Stimulated activated CD8-positive, alpha-beta memory T cell treated with anti-CD3 and anti-CD28 coated beads, Interleukin-2, amount 100 ng/mL, for 1 hour (primary cell): Measurements from ENCODE around the gene KIF3C.
A peak's percentile ranks its signal among the peaks of the same experiment; 100 is the strongest.
"Not testable (repeated sequence)": the region's sequence is repeated elsewhere in the genome, so short reads cannot be mapped to it uniquely, and the experiment has no call there.

Source experiments
- DNase-seq, 2 donors: peaks; one replicate each; pipeline ENCODE4 v3.0.0-alpha.2; 2020; ENCODE audit warnings: low read depth in 2 of 2

KIF3C gene

DNA sequence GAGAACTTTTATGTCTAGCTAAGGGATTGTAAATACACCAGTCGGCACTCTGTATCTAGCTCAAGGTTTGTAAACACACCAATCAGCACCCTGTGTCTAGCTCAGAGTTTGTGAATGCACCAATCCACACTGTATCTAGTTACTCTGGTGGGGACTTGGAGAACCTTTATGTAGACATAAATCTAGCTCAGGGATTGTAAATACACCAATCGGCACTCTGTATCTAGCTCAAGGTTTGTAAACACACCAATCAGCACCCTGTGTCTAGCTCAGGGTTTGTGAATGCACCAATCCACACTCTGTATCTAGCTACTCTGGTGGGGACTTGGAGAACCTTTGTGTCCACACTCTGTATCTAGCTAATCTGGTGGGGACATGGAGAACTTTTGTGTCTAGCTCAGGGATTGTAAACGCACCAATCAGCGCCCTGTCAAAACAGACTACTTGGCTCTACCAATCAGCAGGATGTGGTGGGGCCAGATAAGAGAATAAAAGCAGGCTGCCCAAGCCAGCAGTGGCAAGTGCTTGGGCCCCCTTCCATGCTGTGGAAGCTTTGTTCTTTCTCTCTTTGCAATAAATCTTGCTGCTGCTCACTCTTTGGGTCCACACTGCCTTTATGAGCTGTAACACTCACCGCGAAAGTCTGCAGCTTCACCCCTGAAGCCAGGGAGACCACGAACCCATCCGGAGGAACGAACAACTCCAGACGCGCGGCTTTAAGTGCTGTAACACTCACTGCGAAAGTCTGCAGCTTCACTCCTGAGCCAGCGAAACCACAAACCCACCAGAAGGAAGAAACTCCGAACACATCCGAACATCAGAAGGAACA lies 66.1 kb downstream of the KIF3C start:
- DNase-seq: peak; percentile 7 to 10

DNA sequence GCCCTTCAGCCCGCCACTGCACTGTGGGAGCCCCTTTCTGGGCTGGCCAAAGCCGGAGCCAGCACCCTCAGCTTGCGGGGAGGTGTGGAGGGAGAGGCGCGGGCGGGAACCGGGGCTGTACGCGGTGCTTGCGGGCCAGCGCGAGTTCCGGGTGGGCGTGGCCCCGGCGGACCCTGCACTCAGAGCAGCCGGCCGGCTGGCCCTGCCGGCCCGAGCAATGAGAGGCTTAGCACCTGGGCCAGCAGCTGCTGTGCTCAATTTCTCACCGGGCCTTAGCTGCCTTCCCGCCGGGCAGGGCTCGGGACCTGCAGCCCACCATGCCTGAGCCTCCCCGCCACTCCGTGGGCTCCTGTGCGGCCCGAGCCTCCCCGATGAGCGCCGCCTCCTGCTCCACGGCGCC lies 66.9 kb downstream of the KIF3C start:
- DNase-seq: not testable (repeated sequence)

- DNase-seq: not testable (repeated sequence)
These were observed 68.7 kb downstream of the KIF3C start for GRCh38 chr2:25913696-25913973.

- no peak for DNase-seq
These were observed 69.2 kb downstream of the KIF3C start for GRCh38 chr2:25912851-25913695.

DNA sequence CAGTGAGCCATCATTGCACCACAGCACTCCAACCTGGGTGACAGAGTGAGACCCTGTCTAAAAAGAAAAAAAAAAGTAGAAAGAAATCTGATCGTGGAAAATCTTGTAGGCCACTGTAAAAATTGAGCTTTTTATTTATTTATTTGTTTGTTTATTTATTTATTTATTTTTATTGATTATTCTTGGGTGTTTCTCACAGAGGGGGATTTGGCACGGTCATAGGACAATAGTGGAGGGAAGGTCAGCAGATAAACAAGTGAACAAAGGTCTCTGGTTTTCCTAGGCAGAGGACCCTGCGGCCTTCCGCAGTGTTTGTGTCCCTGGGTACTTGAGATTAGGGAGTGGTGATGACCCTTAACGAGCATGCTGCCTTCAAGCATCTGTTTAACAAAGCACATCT lies 72.7 kb downstream of the KIF3C start:
- DNase-seq: not testable (repeated sequence)

DNA sequence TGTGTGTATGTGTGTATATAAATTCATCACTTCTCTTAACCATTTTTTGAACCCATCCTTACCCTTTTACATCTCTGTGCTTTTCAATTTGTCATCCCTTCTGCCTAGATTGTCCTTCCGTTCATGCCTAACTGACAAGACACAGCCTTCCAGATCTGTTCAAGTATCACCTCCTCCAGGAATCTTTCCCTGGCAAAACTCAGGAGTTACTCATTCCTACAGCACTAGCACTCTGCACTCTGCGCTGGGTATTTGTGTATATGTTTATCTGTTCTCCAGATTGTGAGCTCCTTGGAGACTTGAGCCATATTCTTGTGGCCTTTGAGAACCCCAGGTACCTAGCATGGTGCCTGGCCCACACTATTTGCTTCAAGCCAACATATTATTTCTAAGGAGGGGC lies 77.2 kb downstream of the KIF3C start:
- no peak for DNase-seq

DNA sequence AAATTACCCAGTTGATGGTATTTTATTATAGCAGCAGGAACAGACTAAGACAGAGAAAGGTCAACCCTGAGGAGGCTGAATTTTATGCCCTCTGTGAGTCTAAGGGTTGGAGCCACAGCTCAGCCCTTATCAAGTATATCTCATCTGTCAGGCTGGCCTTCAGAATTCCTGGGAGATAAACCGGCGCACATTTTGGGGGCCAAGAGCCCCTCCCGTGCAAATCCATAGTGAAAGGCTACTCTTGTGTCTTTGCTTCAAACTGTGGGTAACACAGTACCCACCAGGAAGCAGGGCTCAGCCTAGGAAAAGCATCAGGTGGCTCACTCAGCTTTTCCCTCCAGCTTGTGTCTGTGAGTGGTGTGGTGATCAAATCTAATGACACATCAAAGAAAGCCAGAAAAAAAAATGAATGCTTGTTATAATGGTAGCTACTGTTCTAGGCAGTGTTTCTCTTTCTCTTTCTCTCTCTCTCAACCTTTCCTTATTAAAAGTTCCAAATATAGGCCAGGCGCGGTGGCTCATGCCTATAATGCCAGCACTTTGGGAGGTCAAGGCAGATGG lies 79.0 kb downstream of the KIF3C start:
- no peak for DNase-seq

DNA sequence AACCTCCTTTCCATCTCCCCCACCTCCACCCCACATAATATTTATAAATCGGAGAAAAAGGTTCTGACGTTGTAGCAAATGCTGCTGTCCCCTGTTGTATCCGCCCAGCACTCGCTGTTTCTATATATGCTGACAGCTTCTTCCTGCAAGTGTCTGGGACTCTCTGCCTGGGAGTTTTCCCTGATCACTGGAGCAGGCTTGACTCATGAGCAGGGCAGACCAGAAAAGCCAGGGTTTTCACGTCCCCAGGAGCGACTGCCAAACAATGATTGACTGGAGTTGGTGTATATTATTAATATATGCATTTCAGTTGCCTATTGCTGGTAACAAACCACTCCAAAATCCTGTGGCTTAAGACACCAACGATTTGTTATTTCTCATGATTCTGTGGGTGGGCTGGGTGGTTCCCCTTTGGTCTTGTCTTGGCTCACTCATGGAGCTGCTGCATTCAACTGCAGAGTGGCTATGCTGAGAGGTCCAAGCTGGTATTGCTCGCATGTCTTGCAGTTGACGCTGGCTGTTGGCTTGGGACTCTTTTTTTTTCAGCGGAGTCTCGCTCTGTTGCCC lies 82.8 kb downstream of the KIF3C start:
- DNase-seq: no peak

- no peak for DNase-seq
These were observed 84.8 kb downstream of the KIF3C start for GRCh38 chr2:25897506-25897905.

DNA sequence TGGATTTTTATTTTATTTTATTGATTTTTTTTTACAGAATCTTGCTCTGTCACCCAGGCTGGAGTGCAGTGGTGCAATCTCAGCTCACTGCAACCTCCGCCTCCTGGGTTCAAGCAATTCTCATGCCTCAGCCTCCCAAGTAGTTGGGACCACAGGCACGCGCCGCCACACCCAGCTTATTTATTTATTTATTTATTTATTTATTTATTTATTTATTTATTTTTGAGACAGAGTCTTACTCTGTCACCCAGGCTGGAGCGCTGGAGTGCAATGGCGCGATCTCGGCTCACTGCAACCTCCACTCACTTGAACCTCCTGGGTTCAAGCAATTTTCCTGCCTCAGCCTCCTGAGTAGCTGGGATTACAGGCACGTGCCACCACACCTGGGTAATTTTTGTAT lies 86.0 kb downstream of the KIF3C start:
- DNase-seq: not testable (repeated sequence)

DNA sequence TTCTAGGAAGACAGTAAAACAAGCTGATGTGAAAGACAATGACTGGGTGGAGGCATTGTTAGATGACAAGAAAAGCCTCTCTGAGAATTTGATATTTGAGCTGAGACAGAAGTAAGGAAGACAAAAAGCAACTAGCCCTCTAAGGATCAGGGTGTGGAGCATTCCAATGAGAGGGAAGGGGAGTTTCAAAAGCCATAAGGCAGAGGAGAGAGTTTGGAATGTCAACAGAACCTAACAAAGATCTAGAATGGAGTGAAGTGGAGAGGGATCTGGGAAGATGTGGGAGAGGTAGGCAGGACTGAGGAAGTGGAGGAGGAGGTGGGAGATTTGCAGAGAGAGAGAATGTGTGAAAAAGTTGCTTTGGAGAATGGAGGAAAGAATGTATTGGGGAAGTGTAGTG lies 86.7 kb downstream of the KIF3C start:
- DNase-seq: no peak

DNA sequence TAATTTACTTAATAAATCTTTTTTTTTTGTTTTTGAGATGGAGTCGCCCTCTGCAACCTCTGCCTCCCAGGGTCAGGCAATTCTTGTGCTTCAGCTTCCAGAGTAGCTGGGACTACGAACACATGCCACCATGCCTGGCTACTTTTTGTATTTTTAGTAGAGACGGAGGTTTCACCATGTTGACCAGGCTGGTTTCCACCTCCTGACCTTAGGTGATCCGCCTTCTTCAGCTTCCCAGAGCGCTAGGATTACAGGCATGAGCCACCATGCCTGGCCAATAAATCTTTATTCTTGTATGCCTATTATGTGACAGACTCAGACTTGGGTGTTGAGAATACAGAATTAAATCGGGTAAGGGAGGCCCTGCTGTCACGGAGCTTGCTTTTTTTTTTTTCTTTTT lies 87.3 kb downstream of the KIF3C start:
- DNase-seq: no peak

DNA sequence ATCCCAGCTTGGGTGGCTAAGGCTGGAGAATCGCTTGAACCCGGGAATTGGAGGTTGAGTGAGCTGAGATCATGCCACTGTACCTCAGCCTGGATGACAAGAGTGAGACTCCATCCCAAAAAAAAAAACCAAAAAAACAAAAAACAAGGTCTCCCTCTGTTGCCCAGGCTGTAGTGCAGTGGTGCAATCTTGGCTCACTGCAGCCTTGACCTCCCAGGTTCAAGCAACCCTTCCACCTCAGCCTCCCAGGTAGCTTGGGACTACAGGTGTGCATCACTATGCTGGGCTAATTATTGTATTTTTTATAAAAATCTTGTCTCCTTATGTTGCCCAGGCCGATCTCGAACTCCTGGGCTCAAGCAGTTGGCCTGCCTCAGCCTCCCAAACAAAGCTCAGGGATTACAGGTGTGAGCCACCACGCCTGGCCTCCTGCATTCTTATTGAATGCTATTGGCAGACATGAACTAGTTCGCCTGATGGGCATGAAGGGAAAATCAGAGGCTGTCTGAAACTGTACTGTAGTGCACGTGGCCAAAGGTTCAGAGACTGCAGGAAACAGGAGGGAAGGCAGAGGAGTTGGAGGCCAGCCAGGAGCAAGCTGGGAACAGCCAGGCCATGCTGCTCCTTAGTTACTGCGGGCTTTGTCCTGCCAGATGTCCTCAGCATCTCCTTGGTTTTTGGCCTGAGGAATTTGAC lies 88.0 kb downstream of the KIF3C start:
- DNase-seq: no peak

GRCh38 chr2:25891672-25892071 lies 90.6 kb downstream of the KIF3C start:
- no peak for DNase-seq

GRCh38 chr2:25887624-25888242 lies 94.6 kb downstream of the KIF3C start:
- no peak for DNase-seq

- DNase-seq: no peak
These were observed 96.4 kb downstream of the KIF3C start for GRCh38 chr2:25885933-25886332.

GRCh38 chr2:25881764-25882163 lies 100.5 kb downstream of the KIF3C start:
- DNase-seq: no peak

GRCh38 chr2:25879133-25879730 lies 103.1 kb downstream of the KIF3C start:
- no peak for DNase-seq

DNA sequence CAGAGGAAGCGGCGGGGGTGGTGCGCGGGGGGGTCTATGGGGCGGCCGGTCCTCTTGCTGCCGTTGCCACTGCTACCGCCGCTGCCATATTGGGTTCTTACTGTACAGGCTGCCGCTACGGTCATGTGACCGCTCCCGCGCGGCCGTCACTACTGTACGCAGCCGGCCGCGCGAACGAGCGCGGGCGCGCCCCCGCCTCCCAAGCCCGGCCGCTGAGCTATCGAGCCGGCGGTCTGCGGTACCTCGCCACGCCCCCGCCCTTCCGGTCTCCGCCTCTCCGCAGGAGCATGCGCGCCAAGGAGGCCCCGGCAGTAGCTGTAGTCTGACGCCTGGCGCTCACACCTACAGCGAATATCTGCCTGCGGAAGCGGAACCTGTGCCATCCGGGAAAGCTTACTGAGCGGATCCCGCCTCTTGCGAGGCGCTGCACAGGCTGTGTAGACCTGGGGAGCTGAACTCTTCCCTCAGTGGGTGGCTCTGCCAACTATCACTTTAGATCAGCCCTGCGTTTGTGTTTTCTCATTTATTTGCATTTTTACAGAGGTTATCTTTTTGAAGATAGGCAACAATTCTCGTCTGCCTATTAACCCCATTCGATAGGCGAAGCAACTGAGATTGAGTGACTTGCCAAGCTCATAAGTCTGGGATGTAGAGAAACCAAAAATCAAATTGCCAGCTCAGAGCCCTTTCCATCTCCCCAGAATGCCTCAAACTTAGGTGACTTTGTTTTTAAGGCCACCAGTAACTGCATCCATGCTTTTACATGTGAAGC lies 103.8 kb downstream of the KIF3C start, which contains the start of gene ASXL2:
ASXL2 (minus strand) TSS at position 127 of the 772 bp plus-strand sequence. CDS start 265 bp downstream, outside the sequence.
- DNase-seq: peak; percentile 95 to 96
